ENCODE data around the gene P2RY14. TPM values are rescaled to one million over a fixed set of nuclear protein-coding genes. Genes with fewer than 3 reads are reported as not detected.

The P2RY14 gene
- total and polyA plus RNA-seq, 2 of the 13 experiments (the other 11 are each of a cell fraction or from before 2014, with no cell fraction given), result not detected

- TF ChIP-seq AHDC1 (CRISPR knock-in tag; IDR thresholded peaks at IDR 0.05; ENCODE audit: borderline replicate concordance) (peak; percentile 97), MTF1 (CRISPR knock-in tag; IDR thresholded peaks at IDR 0.05) (no peak), ZNF3 (CRISPR knock-in tag; IDR thresholded peaks at IDR 0.05) (no peak), EHMT2 (IDR thresholded peaks at IDR 0.05; ENCODE audit: borderline replicate concordance, low read depth, low read length) (peak; percentile 19; the same call in 1 of the 2 replicates), MED13 (CRISPR knock-in tag; IDR thresholded peaks at IDR 0.05) (0 out of 2 replicates have a peak, but pooled peaks have one; percentile 56), ZNF274 (CRISPR knock-in tag; IDR thresholded peaks at IDR 0.05) (no peak), ZNF280D (CRISPR knock-in tag; IDR thresholded peaks at IDR 0.05) (no peak), MTERF4 (CRISPR knock-in tag; IDR thresholded peaks at IDR 0.05) (no peak), ZNF530 (CRISPR knock-in tag; IDR thresholded peaks at IDR 0.05; ENCODE audit: low read depth) (no peak), MYNN (CRISPR knock-in tag; IDR thresholded peaks at IDR 0.05; ENCODE audit: low read depth) (no peak), ZNF691 (CRISPR knock-in tag; IDR thresholded peaks at IDR 0.05; ENCODE audit: borderline replicate concordance, low read depth) (no peak), NPAS2 (CRISPR knock-in tag; IDR thresholded peaks at IDR 0.05; ENCODE audit: borderline replicate concordance) (no peak), TMF1 (CRISPR knock-in tag; IDR thresholded peaks at IDR 0.05; ENCODE audit: low read depth) (no peak), ZFP36 (IDR thresholded peaks at IDR 0.05; ENCODE audit: borderline replicate concordance, low read depth, low read length, partially characterized antibody) (no peak), DRAP1 (CRISPR knock-in tag; IDR thresholded peaks at IDR 0.05) (peak; percentile 36), MTA3 (CRISPR knock-in tag; IDR thresholded peaks at IDR 0.05) (no peak), RBM22 (optimal IDR thresholded peaks at IDR 0.05; ENCODE audit: low read length) (no peak), BRCA1 (CRISPR knock-in tag; IDR thresholded peaks at IDR 0.05) (no peak), PHB2 (IDR thresholded peaks at IDR 0.05; ENCODE audit: partially characterized antibody) (no peak)
Observed at GRCh38 chr3:151197981-151198767, 80.2 kb downstream of the P2RY14 start (continued).

Measured in HepG2 (cell line).